ENCODE results near the gene TDRD15. TPM values are rescaled to one million over a fixed set of nuclear protein-coding genes. Genes with fewer than 3 reads are reported as not detected.
"Not testable (repeated sequence)": the region's sequence is repeated elsewhere in the genome, so short reads cannot be mapped to it uniquely, and the experiment has no call there.

The TDRD15 gene
- total and polyA plus RNA-seq, 2 donors from 2014 or later = 0.06 TPM; not detected in 1

GRCh38 chr2:21135585-21135984 is 11.8 kb downstream of the TDRD15 start:
- DNase-seq = no peak
- H3K4me1 ChIP-seq (ENCODE audit: control insufficient read depth in 2 of 3, insufficient read depth in 2 of 3, low read depth in 1 of 3, low read length in 3 of 3) = no peaks in the 10 kb centered on the region
- TF ChIP-seq, protein P1, sequence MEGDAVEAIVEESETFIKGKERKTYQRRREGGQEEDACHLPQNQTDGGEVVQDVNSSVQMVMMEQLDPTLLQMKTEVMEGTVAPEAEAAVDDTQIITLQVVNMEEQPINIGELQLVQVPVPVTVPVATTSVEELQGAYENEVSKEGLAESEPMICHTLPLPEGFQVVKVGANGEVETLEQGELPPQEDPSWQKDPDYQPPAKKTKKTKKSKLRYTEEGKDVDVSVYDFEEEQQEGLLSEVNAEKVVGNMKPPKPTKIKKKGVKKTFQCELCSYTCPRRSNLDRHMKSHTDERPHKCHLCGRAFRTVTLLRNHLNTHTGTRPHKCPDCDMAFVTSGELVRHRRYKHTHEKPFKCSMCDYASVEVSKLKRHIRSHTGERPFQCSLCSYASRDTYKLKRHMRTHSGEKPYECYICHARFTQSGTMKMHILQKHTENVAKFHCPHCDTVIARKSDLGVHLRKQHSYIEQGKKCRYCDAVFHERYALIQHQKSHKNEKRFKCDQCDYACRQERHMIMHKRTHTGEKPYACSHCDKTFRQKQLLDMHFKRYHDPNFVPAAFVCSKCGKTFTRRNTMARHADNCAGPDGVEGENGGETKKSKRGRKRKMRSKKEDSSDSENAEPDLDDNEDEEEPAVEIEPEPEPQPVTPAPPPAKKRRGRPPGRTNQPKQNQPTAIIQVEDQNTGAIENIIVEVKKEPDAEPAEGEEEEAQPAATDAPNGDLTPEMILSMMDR (IDR thresholded peaks at IDR 0.05; ENCODE audit: borderline replicate concordance, extremely low read depth, insufficient read depth) = no peak
- no peaks in the 10 kb centered on the region for H3K36me3 ChIP-seq (ENCODE audit: control insufficient read depth in 2 of 3, insufficient read depth in 3 of 3, low read length in 3 of 3)
- intact Hi-C loops (cut with DNase I) = no loop called here
- H3K27ac ChIP-seq (ENCODE audit: low read depth in 2 of 2, low read length in 2 of 2) = no peak overlapping the region
- no peak overlapping the region for H3K4me3 ChIP-seq (ENCODE audit: low read length in 3 of 3)
- H3K9ac ChIP-seq (ENCODE audit: low read length in 3 of 3) = no peak overlapping the region
- FAIRE-seq = no peak
- no peaks in the 10 kb centered on the region for H3K27me3 ChIP-seq (ENCODE audit: control insufficient read depth, insufficient read depth, low read length)
- no peaks in the 10 kb centered on the region for H3K9me3 ChIP-seq (ENCODE audit: control insufficient read depth in 2 of 3, insufficient read depth in 1 of 3, low read length in 3 of 3)

DNA sequence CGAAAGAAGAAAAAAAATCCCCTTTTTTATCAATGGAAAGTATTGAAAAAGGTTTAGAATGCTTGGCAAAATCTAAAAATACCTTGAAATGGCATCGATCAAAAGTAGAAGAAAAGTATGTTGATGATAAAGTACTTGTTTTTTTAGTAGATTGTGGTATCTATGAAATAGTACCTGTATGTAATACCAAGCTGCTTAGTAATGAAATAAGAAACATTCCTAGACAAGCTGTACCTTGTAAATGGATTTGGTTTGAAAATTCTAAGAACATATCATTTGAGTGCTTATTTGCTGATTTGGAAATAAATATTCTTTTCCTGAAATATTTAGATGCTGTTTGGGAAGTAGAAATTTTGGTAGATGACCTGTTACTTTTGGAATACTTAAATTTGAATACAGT is 18.4 kb downstream of the TDRD15 start:
- Histone ChIP-seq H3K27ac (ENCODE audit: low read depth in 2 of 2, low read length in 2 of 2) (no peak overlapping the region), H3K9me3 (ENCODE audit: control insufficient read depth in 2 of 3, insufficient read depth in 1 of 3, low read length in 3 of 3) (no peaks in the 10 kb centered on the region), H3K4me1 (ENCODE audit: control insufficient read depth in 2 of 3, insufficient read depth in 2 of 3, low read depth in 1 of 3, low read length in 3 of 3) (no peaks in the 10 kb centered on the region), H3K4me3 (ENCODE audit: low read length in 3 of 3) (no peak overlapping the region), H3K27me3 (ENCODE audit: control insufficient read depth, insufficient read depth, low read length) (no peaks in the 10 kb centered on the region), H3K9ac (ENCODE audit: low read length in 3 of 3) (no peak overlapping the region), H3K36me3 (ENCODE audit: control insufficient read depth in 2 of 3, insufficient read depth in 3 of 3, low read length in 3 of 3) (no peaks in the 10 kb centered on the region)
- TF ChIP-seq, protein P1 (IDR thresholded peaks at IDR 0.05; ENCODE audit: borderline replicate concordance, extremely low read depth, insufficient read depth) = no peak
- FAIRE-seq (no peak), DNase-seq (no peak)
- intact Hi-C loops (cut with DNase I) = no loop called here

DNA sequence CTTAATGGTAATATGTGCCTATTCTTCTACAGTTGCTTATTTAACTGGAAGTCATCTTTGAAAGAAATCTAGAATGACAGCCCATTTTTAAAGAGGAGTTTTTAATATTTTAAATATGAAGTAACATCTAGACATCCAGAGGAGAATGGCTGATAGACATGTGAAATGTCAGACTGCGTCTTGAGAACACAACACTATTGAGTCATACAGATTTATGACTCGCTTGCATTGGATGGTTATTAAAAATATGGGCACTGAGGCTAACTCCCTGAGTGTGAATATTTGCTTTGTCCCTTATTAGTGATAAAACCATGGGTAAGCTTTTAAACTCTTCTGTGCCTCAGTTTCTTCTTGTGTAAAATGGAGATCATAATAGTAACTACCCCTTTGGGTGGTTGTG is 22.9 kb downstream of the TDRD15 start:
- FAIRE-seq = no peak
- intact Hi-C loops (cut with DNase I) = no loop called here
- Histone ChIP-seq H3K36me3 (ENCODE audit: control insufficient read depth in 2 of 3, insufficient read depth in 3 of 3, low read length in 3 of 3) (no peaks in the 10 kb centered on the region), H3K4me1 (ENCODE audit: control insufficient read depth in 2 of 3, insufficient read depth in 2 of 3, low read depth in 1 of 3, low read length in 3 of 3) (no peaks in the 10 kb centered on the region), H3K9me3 (ENCODE audit: control insufficient read depth in 2 of 3, insufficient read depth in 1 of 3, low read length in 3 of 3) (no peaks in the 10 kb centered on the region), H3K27ac (ENCODE audit: low read depth in 2 of 2, low read length in 2 of 2) (no peak overlapping the region), H3K9ac (ENCODE audit: low read length in 3 of 3) (no peak overlapping the region), H3K4me3 (ENCODE audit: low read length in 3 of 3) (no peak overlapping the region), H3K27me3 (ENCODE audit: control insufficient read depth, insufficient read depth, low read length) (no peaks in the 10 kb centered on the region)
- no peak for DNase-seq
- TF ChIP-seq, protein P1 (IDR thresholded peaks at IDR 0.05; ENCODE audit: borderline replicate concordance, extremely low read depth, insufficient read depth) = no peak

DNA sequence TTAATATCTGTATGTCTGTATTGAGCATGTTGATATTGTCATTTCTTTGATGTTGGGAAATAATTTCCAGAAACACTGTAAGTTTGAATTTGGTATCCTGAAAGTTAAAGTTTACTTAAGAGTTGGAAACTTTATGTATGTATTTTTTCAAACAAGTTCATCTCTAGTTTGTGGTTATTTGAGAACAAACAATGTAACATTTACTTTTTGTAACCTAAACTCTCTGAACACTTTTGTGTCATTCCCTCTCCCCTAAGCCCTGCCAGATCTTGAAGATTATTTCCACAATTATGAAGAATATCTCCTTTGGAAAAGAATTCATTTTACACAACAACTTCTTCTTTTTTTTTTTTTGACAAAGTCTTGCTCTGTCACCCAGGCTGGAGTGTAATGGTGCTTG is 24.9 kb downstream of the TDRD15 start:
- intact Hi-C loops (cut with DNase I) = no loop called here
- Histone ChIP-seq H3K27me3 (ENCODE audit: control insufficient read depth, insufficient read depth, low read length) (no peaks in the 10 kb centered on the region), H3K27ac (ENCODE audit: low read depth in 2 of 2, low read length in 2 of 2) (no peak overlapping the region), H3K4me1 (ENCODE audit: control insufficient read depth in 2 of 3, insufficient read depth in 2 of 3, low read depth in 1 of 3, low read length in 3 of 3) (no peaks in the 10 kb centered on the region), H3K36me3 (ENCODE audit: control insufficient read depth in 2 of 3, insufficient read depth in 3 of 3, low read length in 3 of 3) (no peaks in the 10 kb centered on the region), H3K4me3 (ENCODE audit: low read length in 3 of 3) (no peak overlapping the region), H3K9ac (ENCODE audit: low read length in 3 of 3) (no peak overlapping the region), H3K9me3 (ENCODE audit: control insufficient read depth in 2 of 3, insufficient read depth in 1 of 3, low read length in 3 of 3) (no peaks in the 10 kb centered on the region)
- TF ChIP-seq, protein P1 (IDR thresholded peaks at IDR 0.05; ENCODE audit: borderline replicate concordance, extremely low read depth, insufficient read depth) = no peak
- no peak for FAIRE-seq
- DNase-seq = no peak

DNA sequence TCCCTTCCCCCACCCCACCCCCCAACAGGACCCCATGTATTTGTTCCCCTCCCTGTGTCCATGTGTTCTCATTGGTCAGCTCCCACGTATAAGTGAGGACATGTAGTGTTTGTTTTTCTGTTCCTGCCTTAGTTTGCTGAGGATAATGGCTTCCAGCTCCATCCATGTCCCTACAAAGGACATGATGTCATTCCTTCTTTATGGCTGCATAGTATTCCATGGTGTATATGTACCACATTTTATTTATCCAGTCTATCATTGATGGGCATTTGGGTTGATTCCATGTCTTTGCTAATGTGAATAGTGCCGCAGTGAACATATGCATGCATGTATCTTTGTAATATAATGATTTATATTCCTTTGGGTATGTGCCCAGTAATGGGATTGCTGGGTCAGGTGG is 27.5 kb downstream of the TDRD15 start:
- not testable (repeated sequence) for FAIRE-seq

More for the DNA sequence above, 27.5 kb downstream of the TDRD15 start:
- intact Hi-C loops (cut with DNase I); H3K9ac ChIP-seq (ENCODE audit: low read length in 3 of 3); H3K9me3 ChIP-seq (ENCODE audit: control insufficient read depth in 2 of 3, insufficient read depth in 1 of 3, low read length in 3 of 3); H3K4me3 ChIP-seq (ENCODE audit: low read length in 3 of 3); H3K27me3 ChIP-seq (ENCODE audit: control insufficient read depth, insufficient read depth, low read length); H3K4me1 ChIP-seq (ENCODE audit: control insufficient read depth in 2 of 3, insufficient read depth in 2 of 3, low read depth in 1 of 3, low read length in 3 of 3); H3K36me3 ChIP-seq (ENCODE audit: control insufficient read depth in 2 of 3, insufficient read depth in 3 of 3, low read length in 3 of 3); H3K27ac ChIP-seq (ENCODE audit: low read depth in 2 of 2, low read length in 2 of 2); DNase-seq: not testable (repeated sequence)
